OCI-LY7 (cell line): ENCODE data around the gene GRB10. TPM values are rescaled to one million over a fixed set of nuclear protein-coding genes. Genes with fewer than 3 reads are reported as not detected.

ENCODE experiments used
- BruUV-seq: library from RNA; stranded (reverse); fragments of 400-500 nt; replicated peaks from 2 replicates; lab custom pipeline; 2021; lab: Mats Ljungman, UMichigan
- CTCF ChIA-PET: fragments of 300-600 bp; sonication (Branson Sonifier 250); formaldehyde crosslinking; loops from one replicate; lab custom pipeline; 2022; ENCODE audit warnings: antibody characterized with exemption; ENCODE audit not compliant: unreplicated experiment; lab: Charles Lee
- POLR2A ChIA-PET: fragments of 300-600 bp; sonication (Branson Sonifier 250); formaldehyde crosslinking; loops from one replicate; lab custom pipeline; 2022; ENCODE audit warnings: antibody characterized with exemption; lab: Charles Lee
- DNase-seq: peaks from one replicate; pipeline ENCODE4 v3.0.0-alpha.2; 2015; ENCODE audit warnings: low spot score
- H2AFZ ChIP-seq: fragments of 200-600 bp; sonication (generic), shearing (Covaris generic); 2 replicates; pipeline ENCODE4 v1.6.1; 2014; ENCODE audit warnings: mild to moderate bottlenecking, antibody characterized with exemption, low read length, moderate library complexity
- H3K27ac ChIP-seq: fragments of 200-600 bp; sonication (generic); 2 replicates; pipeline ENCODE4 v1.5.1; 2014; ENCODE audit warnings: mixed run types, low read depth, mild to moderate bottlenecking, moderate library complexity, low read length, inconsistent platforms; ENCODE audit not compliant: poor library complexity, severe bottlenecking
- H3K36me3 ChIP-seq: fragments of 200-600 bp; sonication (generic); 2 replicates; pipeline ENCODE4 v1.6.1; 2014; ENCODE audit warnings: mild to moderate bottlenecking, antibody characterized with exemption, low read length, moderate library complexity, mixed read lengths; ENCODE audit not compliant: insufficient read depth
- H3K4me1 ChIP-seq: fragments of 200-600 bp; sonication (generic); 2 replicates; pipeline ENCODE4 v1.5.1; 2014; ENCODE audit warnings: mild to moderate bottlenecking, low read length; ENCODE audit not compliant: insufficient read depth, poor library complexity, severe bottlenecking
- H3K4me2 ChIP-seq: fragments of 200-600 bp; sonication (generic); 2 replicates; pipeline ENCODE4 v1.6.1; 2014; ENCODE audit warnings: mild to moderate bottlenecking, low read length
- H3K4me3 ChIP-seq: fragments of 200-600 bp; sonication (generic); 2 replicates; pipeline ENCODE4 v1.5.1; 2014; ENCODE audit warnings: mild to moderate bottlenecking, low read depth, low read length; ENCODE audit not compliant: poor library complexity, severe bottlenecking
- H3K79me2 ChIP-seq: fragments of 200-600 bp; sonication (generic); 2 replicates; pipeline ENCODE4 v1.6.1; 2016; ENCODE audit warnings: low read depth, mild to moderate bottlenecking, low read length, moderate library complexity, mixed read lengths; ENCODE audit not compliant: insufficient read depth
- H3K9me2 ChIP-seq: fragments of 200-600 bp; sonication (generic); 2 replicates; pipeline ENCODE4 v1.6.1; 2016; ENCODE audit warnings: mild to moderate bottlenecking, low read length, mixed read lengths; ENCODE audit not compliant: insufficient read depth
- H3K9me3 ChIP-seq: fragments of 200-600 bp; sonication (generic); 2 replicates; pipeline ENCODE4 v1.6.1; 2014; ENCODE audit warnings: mild to moderate bottlenecking, mixed run types, low read length, mixed read lengths
- H4K20me1 ChIP-seq: fragments of 200-600 bp; sonication (generic); 2 replicates; pipeline ENCODE4 v1.6.1; 2014; ENCODE audit warnings: mild to moderate bottlenecking, antibody characterized with exemption, low read length, moderate library complexity, mixed read lengths; ENCODE audit not compliant: insufficient read depth
- CTCF ChIP-seq: fragments of 200-600 bp; sonication (generic); conservative IDR thresholded peaks from 2 replicates; pipeline ENCODE4 v1.5.1; 2014; ENCODE audit warnings: mild to moderate bottlenecking, antibody characterized with exemption, low read length, moderate library complexity, mixed read lengths
- EZH2phosphoT487 ChIP-seq: fragments of 200-600 bp; sonication (generic); IDR thresholded peaks from 2 replicates; pipeline ENCODE4 v1.6.1; 2018; ENCODE audit warnings: low read depth, borderline replicate concordance, mild to moderate bottlenecking, mixed run types, antibody characterized with exemption, low read length, moderate library complexity, mixed read lengths
- intact Hi-C: fragments of 100-400 bp; cut with micrococcal nuclease; formaldehyde crosslinking; loops from one replicate; pipeline ENCODE4 v1.10.0; 2022; ENCODE audit not compliant: unreplicated experiment
- total RNA-seq, 2 experiments: library from RNA; depleted of rRNA in 1 of 2; stranded (reverse); fragments of >200 nt in 1 of 2; shearing (Covaris generic) in 1 of 2; gene quantifications; 2 replicates each; pipeline ENCODE4 v1.2.3, GENCODE V29; 2014 to 2022

GRB10 gene
- total RNA-seq, 2 experiments from 2014 or later, result not detected

GRCh38 chr7:50757703-50758390 lies 24.8 kb downstream of the GRB10 start:
- no peak overlapping the region for H3K27ac ChIP-seq
- no peak overlapping the region for H3K4me2 ChIP-seq
- no peak overlapping the region for H3K4me3 ChIP-seq
- no peak for DNase-seq
- no peak overlapping the region for H2AFZ ChIP-seq
- intact Hi-C loops, result no loop called here
- no TSS peak for BruUV-seq
- H3K36me3 ChIP-seq, result no peaks in the 10 kb centered on the region
- H3K9me2 ChIP-seq, result no peaks in the 10 kb centered on the region
- H3K9me3 ChIP-seq, result no peaks in the 10 kb centered on the region
- ChIA-PET POLR2A (interaction anchor here (0.9 kb wide), 1 partner anchor 27 kb away, joined by 3 read pairs; no protein-coding TSS in a partner anchor), CTCF (no interaction called here)
- no peaks in the 10 kb centered on the region for H3K79me2 ChIP-seq
- no peaks in the 10 kb centered on the region for H4K20me1 ChIP-seq
- H3K4me1 ChIP-seq, result no peaks in the 10 kb centered on the region
- TF ChIP-seq EZH2phosphoT487, result no peak
- TF ChIP-seq CTCF, result no peak

GRCh38 chr7:50756180-50756579 lies 26.5 kb downstream of the GRB10 start:
- CTCF ChIA-PET, result no interaction called here
- Histone ChIP-seq H3K4me1 (no peaks in the 10 kb centered on the region), H3K9me2 (no peaks in the 10 kb centered on the region), H3K27ac (no peak overlapping the region), H3K79me2 (no peaks in the 10 kb centered on the region), H3K9me3 (no peaks in the 10 kb centered on the region), H4K20me1 (no peaks in the 10 kb centered on the region), H3K4me3 (no peak overlapping the region), H3K4me2 (no peak overlapping the region), H2AFZ (no peak overlapping the region), H3K36me3 (no peaks in the 10 kb centered on the region)
- POLR2A ChIA-PET, result interaction anchor here (0.7 kb wide), 1 partner anchor 577 kb away, joined by 3 read pairs; no protein-coding TSS in a partner anchor
- intact Hi-C loops, result no loop called here
- TF ChIP-seq CTCF (no peak), EZH2phosphoT487 (no peak)
- BruUV-seq, result no TSS peak
- DNase-seq, result no peak

GRCh38 chr7:50754684-50755083 lies 28.0 kb downstream of the GRB10 start:
- no peaks in the 10 kb centered on the region for H3K9me3 ChIP-seq
- H3K27ac ChIP-seq, result no peak overlapping the region
- no peaks in the 10 kb centered on the region for H3K79me2 ChIP-seq
- DNase-seq, result no peak
- H3K4me1 ChIP-seq, result no peaks in the 10 kb centered on the region
- intact Hi-C loops, result no loop called here
- H2AFZ ChIP-seq, result no peak overlapping the region
- TF ChIP-seq CTCF, result no peak
- TF ChIP-seq EZH2phosphoT487, result no peak
- no peaks in the 10 kb centered on the region for H3K9me2 ChIP-seq
- ChIA-PET CTCF (no interaction called here), POLR2A (no interaction called here)
- H3K4me2 ChIP-seq, result no peak overlapping the region
- no peaks in the 10 kb centered on the region for H4K20me1 ChIP-seq
- H3K4me3 ChIP-seq, result no peak overlapping the region
- no TSS peak for BruUV-seq
- no peaks in the 10 kb centered on the region for H3K36me3 ChIP-seq
